K562 (cell line): ENCODE data around the gene ASPRV1. TPM values are rescaled to one million over a fixed set of nuclear protein-coding genes. Genes with fewer than 3 reads are reported as not detected.

Experiments
- ATAC-seq: fragments of 200-7000 bp; cut with Tn5 transposase; 3 replicates; pipeline ENCODE4 v1.9.1; 2020; ENCODE audit warnings: moderate library complexity
- BruUV-seq: library from RNA; stranded (reverse); fragments of 400-500 nt; replicated peaks from 2 replicates; lab custom pipeline; 2021; lab: Mats Ljungman, UMichigan
- CTCF ChIA-PET: fragments of 300-600 bp; formaldehyde crosslinking; extraction: SDS; loops from one replicate; lab custom pipeline; 2021; ENCODE audit warnings: low intra/inter-chr PET ratio; lab: Yijun Ruan, JAX
- POLR2A ChIA-PET: fragments of 300-600, 350-650 bp; sonication (Branson Sonifier 250); formaldehyde crosslinking; extraction: SDS; loops from one replicate; lab custom pipeline; 2021; ENCODE audit warnings: antibody characterized with exemption, inconsistent platforms; lab: Yijun Ruan, JAX
- DNase-seq, 4 experiments: peaks; one replicate each; pipeline versions ENCODE4 v3.0.0 to v3.0.0-alpha.2; 2011 to 2018; ENCODE audit warnings: low spot score in 3 of 4, mixed read lengths in 3 of 4; ENCODE audit errors: extremely low read depth in 1 of 4
- FAIRE-seq: peaks from 2 replicates; lab custom pipeline; 2011; peaks lifted over from hg19 to GRCh38; lab: Jason Lieb, UNC
- H2AFZ ChIP-seq: 2 replicates; pipeline ENCODE4 v1.6.0; 2011; ENCODE audit warnings: low read depth, low read length, control low read depth, inconsistent platforms
- H3K27ac ChIP-seq: fragments of 200-600 bp; 3 replicates; pipeline ENCODE4 v1.8.0; 2011; ENCODE audit warnings: low read depth, mild to moderate bottlenecking, control low read depth, inconsistent platforms, low read length, moderate library complexity, mixed read lengths; ENCODE audit errors: extremely low read depth
- H3K27me3 ChIP-seq, 2 experiments: fragments of 300-600 bp in 1 of 2; 2 replicates in 1 of 2; 3 replicates in 1 of 2; pipeline versions ENCODE4 v1.6.0 to v1.8.0; 2011; ENCODE audit warnings: inconsistent platforms in 2 of 2, low read length in 2 of 2, mild to moderate bottlenecking in 1 of 2, mixed read lengths in 1 of 2, moderate library complexity in 1 of 2; ENCODE audit not compliant: control insufficient read depth in 2 of 2, insufficient read depth in 2 of 2
- H3K36me3 ChIP-seq: fragments of 300-600 bp; 3 replicates; pipeline ENCODE4 v1.8.0; 2011; ENCODE audit warnings: mild to moderate bottlenecking, low read length, inconsistent platforms; ENCODE audit not compliant: control insufficient read depth, insufficient read depth
- H3K4me1 ChIP-seq, 2 experiments: fragments of 200-600 bp in 1 of 2; replicated peaks in 1 of 2; 2 replicates in 1 of 2; 3 replicates in 1 of 2; pipeline versions ENCODE4 v1.5.1 to v1.8.0; 2011; ENCODE audit warnings: inconsistent platforms in 2 of 2, low read length in 2 of 2, mild to moderate bottlenecking in 1 of 2, mixed read lengths in 1 of 2, moderate library complexity in 1 of 2; ENCODE audit not compliant: control insufficient read depth in 2 of 2, insufficient read depth in 2 of 2
- H3K4me2 ChIP-seq: 2 replicates; pipeline ENCODE4 v1.6.1; 2011; ENCODE audit warnings: low read length, control low read depth, inconsistent platforms, mixed read lengths; ENCODE audit not compliant: insufficient read depth
- H3K4me3 ChIP-seq: fragments of 200-600 bp; sonication (generic), shearing (Covaris generic); 2 replicates; pipeline ENCODE4 v1.5.1; 2016; ENCODE audit warnings: control low read depth, inconsistent platforms
- H3K79me2 ChIP-seq: fragments of 200-600 bp; 3 replicates; pipeline ENCODE4 v1.8.0; 2011; ENCODE audit warnings: low read length, inconsistent platforms; ENCODE audit not compliant: control insufficient read depth, insufficient read depth
- H3K9ac ChIP-seq, 2 experiments: 2 replicates each; pipeline versions ENCODE4 v1.6.0 to v1.6.1; 2011; ENCODE audit warnings: low read depth in 2 of 2, low read length in 2 of 2, control low read depth in 1 of 2, inconsistent platforms in 1 of 2, mild to moderate bottlenecking in 1 of 2, mixed read lengths in 1 of 2; ENCODE audit not compliant: insufficient read depth in 1 of 2
- H3K9me1 ChIP-seq: one replicate; pipeline ENCODE4 v1.6.0; 2011; ENCODE audit warnings: inconsistent platforms, mild to moderate bottlenecking, low read length, moderate library complexity; ENCODE audit not compliant: control insufficient read depth, insufficient read depth
- H3K9me3 ChIP-seq: replicated peaks from 2 replicates; pipeline ENCODE4 v1.5.1; 2011; ENCODE audit warnings: low read depth, low read length, inconsistent platforms; ENCODE audit not compliant: control insufficient read depth, insufficient read depth
- H4K20me1 ChIP-seq: replicated peaks from 2 replicates; pipeline ENCODE4 v1.6.1; 2011; ENCODE audit warnings: low read length, inconsistent platforms, mixed read lengths; ENCODE audit not compliant: control insufficient read depth, insufficient read depth
- BHLHE40 ChIP-seq: IDR thresholded peaks from 2 replicates; pipeline ENCODE4 v1.6.1; 2011; ENCODE audit warnings: low read length, improper control_type of control experiment
- SFPQ ChIP-seq: fragments of 200-400 bp; formaldehyde crosslinking; IDR thresholded peaks from 2 replicates; pipeline ENCODE4 v1.6.1; 2017; ENCODE audit warnings: mild to moderate bottlenecking, low read depth, low read length, moderate library complexity
- VEZF1 ChIP-seq: fragments of 200-800 bp; sonication (Bioruptor generic); IDR thresholded peaks from 2 replicates; pipeline ENCODE4 v1.6.1; 2017; ENCODE audit warnings: missing genetic modification characterization, missing compliant biosample characterization
- ZNF165 ChIP-seq: fragments of 250-450 bp; sonication (Bioruptor Pico); IDR thresholded peaks from 2 replicates; pipeline ENCODE4 v1.4.0; 2020; ENCODE audit warnings: borderline replicate concordance
- WGBS: fragments of 100-300 bp; shearing (Covaris generic); methylation state at CpG from one replicate; pipeline ENCODE4 v1.1.6; 2016; ENCODE audit warnings: low coverage, mixed read lengths; ENCODE audit not compliant: insufficient coverage; ENCODE audit errors: missing lambda C conversion rate; 5-methylcytosine and 5-hydroxymethylcytosine counted together
- in situ Hi-C: fragments of 300-500 bp; cut with MboI; formaldehyde crosslinking; loops from 4 replicates; pipeline ENCODE4 v1.15.0; 2018; ENCODE audit warnings: inconsistent platforms, mixed read lengths
- intact Hi-C: fragments of 100-400 bp; cut with micrococcal nuclease; formaldehyde crosslinking; loops from 2 replicates; pipeline ENCODE4 v1.14.2; 2022
- polyA plus RNA-seq, 8 experiments: library from polyadenylated mRNA; depleted of rRNA in 4 of 8; stranded (reverse) in 5 of 8; unstranded in 3 of 8; fragments of >200 nt; fragmentation: Nextera tagmentation in 2 of 8; fragmentation: Illumina TruSeq in 1 of 8; extraction: Ambion mirVana in 2 of 8; extraction: Trizol in 1 of 8; gene quantifications; 2 replicates each; pipeline versions ENCODE4 v1.2.1 to v1.2.3, GENCODE V29; 2011 to 2014; ENCODE audit warnings: inconsistent platforms in 1 of 8, missing spikeins in 1 of 8
- total RNA-seq, 7 experiments: library from RNA; depleted of rRNA in 6 of 7; stranded (reverse); fragments of >200 nt in 6 of 7; fragmentation: Illumina TruSeq in 2 of 7; extraction: Trizol in 2 of 7; gene quantifications; 2 replicates each; pipeline versions ENCODE4 v1.2.1 to v1.2.3, GENCODE V29; 2011 to 2021; ENCODE audit warnings: low replicate concordance in 1 of 7
- TF ChIP-seq, protein P1 (sequence below): IDR thresholded peaks from 3 replicates; pipeline ENCODE4 v1.6.1; 2011; ENCODE audit warnings: borderline replicate concordance, mild to moderate bottlenecking, moderate library complexity; ENCODE audit not compliant: insufficient read length; ENCODE audit errors: extremely low read depth

Gene ASPRV1
- total and polyA plus RNA-seq, 9 of the 15 experiments (the other 6 are each of a cell fraction or from before 2014, with no cell fraction given), result 0.17 to 0.72 (median 0.47) TPM; not detected in 1

GRCh38 chr2:69945941-69946340, 15.5 kb downstream of the ASPRV1 start:
- peak overlapping the region; percentile 20; the same call in 1 of the 2 replicates for H3K4me2 ChIP-seq
- TF ChIP-seq ZNF165 (CRISPR knock-in tag) (0 out of 2 replicates have a peak, but pooled peaks have one; percentile 35), VEZF1 (no peak), BHLHE40 (0 out of 2 replicates have a peak, but pooled peaks have one; percentile 8), SFPQ (no peak)
- TF ChIP-seq, protein P1, sequence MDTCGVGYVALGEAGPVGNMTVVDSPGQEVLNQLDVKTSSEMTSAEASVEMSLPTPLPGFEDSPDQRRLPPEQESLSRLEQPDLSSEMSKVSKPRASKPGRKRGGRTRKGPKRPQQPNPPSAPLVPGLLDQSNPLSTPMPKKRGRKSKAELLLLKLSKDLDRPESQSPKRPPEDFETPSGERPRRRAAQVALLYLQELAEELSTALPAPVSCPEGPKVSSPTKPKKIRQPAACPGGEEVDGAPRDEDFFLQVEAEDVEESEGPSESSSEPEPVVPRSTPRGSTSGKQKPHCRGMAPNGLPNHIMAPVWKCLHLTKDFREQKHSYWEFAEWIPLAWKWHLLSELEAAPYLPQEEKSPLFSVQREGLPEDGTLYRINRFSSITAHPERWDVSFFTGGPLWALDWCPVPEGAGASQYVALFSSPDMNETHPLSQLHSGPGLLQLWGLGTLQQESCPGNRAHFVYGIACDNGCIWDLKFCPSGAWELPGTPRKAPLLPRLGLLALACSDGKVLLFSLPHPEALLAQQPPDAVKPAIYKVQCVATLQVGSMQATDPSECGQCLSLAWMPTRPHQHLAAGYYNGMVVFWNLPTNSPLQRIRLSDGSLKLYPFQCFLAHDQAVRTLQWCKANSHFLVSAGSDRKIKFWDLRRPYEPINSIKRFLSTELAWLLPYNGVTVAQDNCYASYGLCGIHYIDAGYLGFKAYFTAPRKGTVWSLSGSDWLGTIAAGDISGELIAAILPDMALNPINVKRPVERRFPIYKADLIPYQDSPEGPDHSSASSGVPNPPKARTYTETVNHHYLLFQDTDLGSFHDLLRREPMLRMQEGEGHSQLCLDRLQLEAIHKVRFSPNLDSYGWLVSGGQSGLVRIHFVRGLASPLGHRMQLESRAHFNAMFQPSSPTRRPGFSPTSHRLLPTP, result no peak
- TF ChIP-seq, all 486 proteins: peak for 2
- intact Hi-C loops (no loop called here), in situ Hi-C loops (no loop called here)
- BruUV-seq, result no TSS peak
- no peak for DNase-seq
- H3K79me2 ChIP-seq, result no peaks in the 10 kb centered on the region
- peaks cover 27% of the 10 kb centered on the region; the same call in 2 of the 3 replicates for H3K36me3 ChIP-seq
- H4K20me1 ChIP-seq, result no peaks in the 10 kb centered on the region
- ChIA-PET CTCF (no interaction called here), POLR2A (interaction anchor here (0.6 to 1.6 kb wide), 12 partner anchors 8 to 348 kb away, joined by 3 to 8 read pairs (median 4); partner anchors contain the start of gene SNRPG)
- no peaks in the 10 kb centered on the region for H3K9me1 ChIP-seq
- H3K9ac ChIP-seq, result peak overlapping the region; percentile 56; a peak in 2 of 4 replicates
- no peaks in the 10 kb centered on the region for H3K9me3 ChIP-seq
- FAIRE-seq, result peak; percentile 44
- H3K27me3 ChIP-seq, result no peaks in the 10 kb centered on the region
- no peak overlapping the region for H3K4me3 ChIP-seq
- peak overlapping the region; percentile 89 for H2AFZ ChIP-seq
- 76% methylated on average over 7 of the region's 8 CpGs for WGBS
- no peak for ATAC-seq
- H3K27ac ChIP-seq, result peak overlapping the region; percentile 54
- H3K4me1 ChIP-seq, result peaks cover 21 to 44% of the 10 kb centered on the region in 2 experiments
